Stimulated activated CD4-positive, alpha-beta T cell treated with anti-CD3 and anti-CD28 coated beads, Interleukin-12 subunit alpha, Interleukin-12 subunit beta, amount 100 ng/mL, for 24 hours (primary cell): ENCODE measurements around the gene ASB6.

Experiments used
- DNase-seq, 2 experiments: peaks; one replicate each; pipeline ENCODE4 v3.0.0-alpha.2; 2020; ENCODE audit warnings: low read depth in 2 of 2

Gene ASB6

GRCh38 chr9:129586245-129586644 lies 55.7 kb downstream of the ASB6 start:
- DNase-seq, result no peak

GRCh38 chr9:129585352-129585751 lies 56.6 kb downstream of the ASB6 start:
- DNase-seq, result no peak
